T-helper 1 cell (primary cell): ENCODE measurements around the gene DLK1.

Source experiments
- DNase-seq, 5 donors: peaks; one replicate each; pipeline ENCODE4 v3.0.0-alpha.2; 2012 to 2020

The DLK1 gene

DNA sequence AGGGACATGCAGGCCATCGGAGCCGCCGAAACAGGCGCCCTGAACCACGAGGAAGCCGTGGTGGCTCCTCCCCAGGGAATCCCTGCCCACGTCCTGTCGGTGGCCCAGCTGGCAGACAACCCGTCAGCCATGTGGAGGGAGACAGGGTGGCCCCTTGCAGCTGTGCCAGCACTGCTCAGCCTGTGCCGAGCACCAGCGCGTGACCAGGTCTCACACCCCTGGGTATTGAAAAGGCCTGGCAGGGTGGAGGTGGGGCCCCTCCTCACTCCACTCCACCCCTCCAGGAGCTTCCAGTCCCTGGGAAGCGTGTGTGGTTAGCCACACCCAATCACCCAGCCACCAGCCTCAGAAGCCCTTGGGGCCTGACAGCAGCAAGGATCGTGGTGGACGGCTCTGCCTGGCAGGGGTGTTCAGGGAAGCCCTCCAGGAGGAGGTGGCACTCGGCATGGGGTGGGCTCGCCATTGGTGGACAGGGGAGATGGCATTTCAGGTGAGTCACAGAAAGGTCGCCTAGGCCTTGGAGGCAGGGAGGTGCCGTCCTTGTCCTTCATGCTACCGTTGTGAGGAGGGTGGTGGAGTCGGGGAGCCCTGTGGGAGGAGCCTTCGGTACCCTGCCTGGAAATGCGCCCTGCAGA, 12.3 kb upstream of the DLK1 start:
- DNase-seq = no peak

DNA sequence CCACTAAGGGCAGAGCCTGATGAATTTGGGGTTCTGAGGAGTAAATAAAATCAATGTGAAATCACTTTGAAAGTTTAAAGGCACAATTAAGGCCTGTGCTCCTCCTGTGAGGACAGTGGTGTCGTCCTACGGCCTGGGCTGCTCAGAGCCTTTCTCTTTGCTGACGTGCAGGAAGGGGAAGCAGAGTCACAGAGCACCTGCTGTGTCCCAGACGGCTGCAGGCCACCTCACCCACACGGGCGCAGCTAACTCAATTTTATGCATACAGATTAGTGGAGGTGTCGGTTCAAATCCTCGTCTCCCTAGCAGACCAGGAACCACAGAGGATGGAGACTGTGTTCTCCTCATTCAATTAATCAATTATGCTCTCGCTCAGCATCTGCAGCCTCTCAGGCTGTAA, 11.4 kb upstream of the DLK1 start:
- no peak for DNase-seq

DNA sequence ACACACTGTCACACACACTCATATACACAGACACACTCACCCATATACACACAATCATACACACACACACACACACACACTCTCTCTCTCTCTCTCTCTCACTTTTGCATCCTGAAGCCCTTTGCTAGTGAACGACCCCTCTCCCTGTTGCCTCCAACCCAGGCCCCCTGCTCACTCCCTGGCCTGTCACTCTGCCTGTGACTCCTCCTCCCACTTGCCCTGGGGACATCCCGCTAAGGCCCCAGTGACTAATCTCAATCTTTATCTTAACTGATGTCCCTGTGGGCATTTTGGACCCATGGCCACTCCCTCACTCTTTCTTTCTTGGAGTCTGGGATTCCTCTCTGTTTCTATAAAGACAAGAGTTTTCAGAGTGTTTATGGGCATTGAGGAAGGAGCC, 10.9 kb upstream of the DLK1 start:
- DNase-seq = no peak

DNA sequence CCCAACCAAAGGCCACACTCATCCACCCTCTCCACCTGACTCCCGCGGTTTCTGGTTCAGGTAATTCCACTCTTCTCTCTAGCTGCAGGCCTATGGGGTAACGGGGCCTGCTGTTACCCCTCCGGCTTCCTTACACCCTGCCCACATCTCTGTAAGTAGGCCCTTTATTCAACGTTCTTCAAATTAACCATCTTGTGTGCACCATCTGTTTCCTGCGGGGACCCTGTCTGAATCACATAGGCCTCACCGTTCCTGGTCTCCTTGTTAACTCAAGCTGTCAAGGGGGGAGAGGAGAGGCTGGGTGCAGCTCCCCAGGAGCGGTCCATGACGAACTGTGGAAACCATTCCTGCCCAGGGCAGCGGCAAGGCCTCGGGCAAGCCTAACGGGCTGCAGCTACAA, 9.3 kb upstream of the DLK1 start:
- DNase-seq = no peak

DNA sequence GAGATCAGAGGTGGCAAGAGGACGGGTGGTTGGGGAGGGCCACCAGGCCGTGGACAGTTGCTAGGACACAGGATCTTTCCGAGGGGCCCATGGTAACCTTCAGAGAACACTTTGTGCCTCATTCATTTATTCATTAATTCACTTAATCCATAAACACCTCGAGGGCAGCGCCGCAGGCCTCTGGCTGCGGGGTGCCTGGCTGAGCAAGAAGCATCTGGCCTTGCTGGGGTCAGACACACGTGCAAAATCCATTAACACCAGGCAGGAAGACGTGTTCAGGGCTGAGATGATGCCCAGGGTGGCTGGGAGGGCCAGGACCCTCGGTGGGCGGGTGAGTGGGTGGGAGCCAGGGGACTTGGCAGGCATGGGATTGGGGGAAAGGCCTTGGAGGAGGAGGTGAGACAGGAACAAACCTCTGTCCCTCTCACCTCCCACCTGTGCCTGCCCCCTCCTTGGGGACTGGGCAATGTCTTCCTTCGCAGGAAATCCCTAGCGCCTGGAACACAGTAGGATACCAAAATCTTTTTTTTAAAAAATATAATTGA, 6.6 kb upstream of the DLK1 start:
- DNase-seq = no peak

DNA sequence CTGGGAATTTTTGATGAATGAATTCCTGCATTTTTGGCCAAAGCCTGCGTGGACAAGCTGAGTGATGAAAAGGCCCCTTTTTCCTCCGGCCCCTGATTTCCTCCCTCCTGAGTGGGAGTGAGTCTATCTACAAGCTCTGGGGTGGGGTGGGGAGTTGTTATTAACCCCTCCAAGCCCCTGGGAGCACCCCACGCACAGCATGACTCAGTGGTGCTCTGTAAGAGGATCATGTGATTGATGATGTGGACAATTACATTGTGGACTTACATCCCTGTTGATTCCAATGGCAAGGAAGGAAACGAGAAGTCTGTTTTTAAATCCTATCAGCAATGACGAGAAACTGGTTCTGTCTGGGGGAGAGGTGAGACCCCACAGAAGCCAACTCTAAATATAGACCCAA, 5.1 kb upstream of the DLK1 start:
- no peak for DNase-seq

DNA sequence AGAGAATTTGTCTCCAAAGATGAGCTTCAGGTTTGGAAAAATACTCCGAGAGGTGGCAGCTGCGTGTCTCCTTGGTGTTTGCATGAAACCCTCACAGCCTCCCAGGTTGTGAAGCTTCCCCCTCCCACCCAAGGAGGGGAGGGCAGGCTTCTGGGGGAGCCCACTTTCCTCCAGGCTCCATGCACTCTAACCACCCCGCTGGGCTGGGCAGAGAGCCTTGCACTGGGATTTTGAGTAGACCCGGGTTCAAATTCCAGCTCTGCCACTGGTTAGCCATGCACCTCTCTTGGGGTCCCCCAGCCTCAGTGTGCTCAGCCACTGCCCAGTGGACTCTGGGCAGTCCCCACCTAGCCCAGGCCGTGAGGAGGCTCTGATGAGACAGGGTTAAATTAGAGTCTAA, 4.3 kb upstream of the DLK1 start:
- no peak for DNase-seq

DNA sequence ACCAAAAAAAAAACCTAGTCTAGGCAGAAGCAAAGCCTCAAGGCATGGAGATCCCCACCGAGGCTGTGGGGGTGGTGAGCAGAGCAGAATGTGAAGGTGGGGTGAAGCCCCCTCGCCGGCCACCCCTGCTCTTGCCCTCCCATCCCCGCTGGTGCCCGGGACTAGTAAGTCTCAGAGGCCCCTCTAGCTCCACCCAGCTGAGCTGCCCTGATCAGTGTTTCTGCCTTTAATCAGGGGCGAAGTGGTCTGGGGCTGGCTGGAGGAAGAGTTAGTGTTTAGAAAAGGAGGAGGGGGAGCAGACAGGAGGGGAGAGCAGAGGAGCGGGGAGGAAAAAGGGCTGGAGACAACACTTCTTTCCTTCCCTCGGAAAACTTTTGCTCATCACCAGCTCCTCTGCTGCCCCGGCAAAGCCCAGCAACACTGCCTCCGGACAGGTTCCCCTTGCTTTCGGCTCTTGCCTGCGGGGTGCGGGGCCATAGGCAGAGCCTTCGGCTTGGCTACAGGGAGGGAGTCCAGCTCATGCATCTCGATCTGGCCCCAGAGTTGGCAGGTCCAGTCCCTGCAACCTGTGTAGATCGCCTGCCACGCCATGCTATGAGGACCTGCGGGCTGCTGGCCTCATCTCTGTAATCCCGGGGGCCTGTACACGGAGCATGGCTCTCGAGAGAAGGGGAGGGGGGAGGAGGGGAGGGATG, 3.4 kb upstream of the DLK1 start:
- DNase-seq = no peak

DNA sequence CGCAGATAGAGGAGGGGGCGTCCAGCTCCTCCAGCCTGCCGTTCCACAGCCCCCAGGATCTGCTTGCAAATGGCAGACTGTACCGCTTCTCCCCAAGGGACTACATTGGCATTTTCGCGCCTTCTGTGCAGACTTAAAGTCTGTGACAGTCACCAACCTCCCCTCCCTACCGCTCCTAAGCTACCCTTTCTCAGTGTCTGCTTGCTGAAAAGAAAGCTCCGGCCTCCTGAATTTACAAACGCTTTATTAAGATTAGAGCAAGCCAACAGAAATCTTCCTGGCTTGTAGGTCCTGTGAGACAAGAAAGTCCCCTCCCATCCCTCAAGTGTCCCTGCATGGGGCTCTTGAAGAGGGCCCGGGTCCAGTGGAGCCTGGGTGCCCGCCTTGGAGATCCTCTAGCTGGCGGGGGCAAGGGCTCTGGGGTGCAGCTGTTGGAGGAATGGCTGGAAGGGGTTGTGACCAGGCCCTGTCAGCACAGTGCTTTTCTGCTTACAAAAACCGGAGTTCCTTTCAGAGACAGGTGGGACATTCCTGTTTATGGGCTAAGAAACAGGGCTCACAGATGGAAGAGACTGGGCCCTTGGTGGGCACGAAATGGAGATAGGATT, 2.8 kb upstream of the DLK1 start:
- DNase-seq = no peak

DNA sequence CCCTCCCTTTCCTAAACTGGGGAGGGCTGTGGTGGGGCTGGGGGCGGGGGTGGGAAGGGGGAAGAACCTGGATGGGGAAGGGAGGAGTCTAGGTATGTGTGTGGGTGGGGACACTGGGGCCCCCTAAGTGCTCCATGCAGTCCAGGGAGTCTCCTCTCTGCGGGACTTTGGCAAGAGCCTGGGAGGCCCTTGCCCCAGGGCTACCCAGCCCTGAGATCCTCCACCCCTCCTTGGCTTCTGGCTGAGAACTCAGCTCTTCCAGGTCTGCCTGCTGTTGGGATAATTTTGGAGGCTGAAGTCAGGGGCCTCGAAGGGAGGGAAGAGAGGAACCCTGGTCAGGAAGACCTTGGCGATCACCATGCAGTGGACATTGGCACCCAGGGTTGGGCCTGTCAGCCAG, 2.2 kb upstream of the DLK1 start:
- DNase-seq = no peak

DNA sequence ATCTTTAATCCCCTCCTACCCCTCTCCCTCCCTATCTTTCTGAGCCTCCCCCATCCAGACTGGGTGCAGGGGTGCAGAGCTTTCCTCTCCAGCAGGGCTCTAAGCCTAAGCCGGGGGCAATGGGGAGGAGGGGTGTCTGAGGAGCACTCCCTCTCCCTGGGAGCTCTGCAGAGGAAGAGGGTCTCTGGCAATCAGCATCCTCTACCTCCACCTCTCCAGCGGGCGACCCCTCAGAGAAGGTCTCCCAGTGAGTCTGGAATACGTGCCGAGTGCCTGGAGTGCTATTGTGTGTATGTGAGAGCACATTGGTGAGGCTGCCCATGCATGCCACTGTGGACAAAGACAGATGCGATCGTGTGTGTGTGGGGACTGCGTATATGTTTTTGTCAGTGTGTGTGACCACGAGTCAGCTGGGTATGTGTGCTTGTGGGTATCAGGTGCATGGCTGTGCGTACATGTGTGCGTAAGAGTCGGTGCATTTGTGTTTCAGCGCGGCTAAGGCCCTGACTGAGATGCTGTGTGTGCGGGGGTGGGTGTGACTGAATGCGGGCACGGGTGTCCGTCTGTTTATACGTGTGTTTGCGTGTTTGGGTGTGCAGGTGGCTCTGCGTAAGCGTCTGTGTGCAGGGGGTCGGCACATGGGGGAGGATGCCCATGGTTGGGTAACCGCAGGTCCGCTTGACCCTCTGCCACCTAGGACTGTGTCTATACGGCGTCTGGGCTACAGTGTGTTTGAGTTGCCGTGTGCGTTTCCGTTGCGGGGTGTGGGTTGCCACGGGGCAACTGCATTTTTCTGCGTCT, 905 bp upstream of the DLK1 start:
- DNase-seq = no peak

DNA sequence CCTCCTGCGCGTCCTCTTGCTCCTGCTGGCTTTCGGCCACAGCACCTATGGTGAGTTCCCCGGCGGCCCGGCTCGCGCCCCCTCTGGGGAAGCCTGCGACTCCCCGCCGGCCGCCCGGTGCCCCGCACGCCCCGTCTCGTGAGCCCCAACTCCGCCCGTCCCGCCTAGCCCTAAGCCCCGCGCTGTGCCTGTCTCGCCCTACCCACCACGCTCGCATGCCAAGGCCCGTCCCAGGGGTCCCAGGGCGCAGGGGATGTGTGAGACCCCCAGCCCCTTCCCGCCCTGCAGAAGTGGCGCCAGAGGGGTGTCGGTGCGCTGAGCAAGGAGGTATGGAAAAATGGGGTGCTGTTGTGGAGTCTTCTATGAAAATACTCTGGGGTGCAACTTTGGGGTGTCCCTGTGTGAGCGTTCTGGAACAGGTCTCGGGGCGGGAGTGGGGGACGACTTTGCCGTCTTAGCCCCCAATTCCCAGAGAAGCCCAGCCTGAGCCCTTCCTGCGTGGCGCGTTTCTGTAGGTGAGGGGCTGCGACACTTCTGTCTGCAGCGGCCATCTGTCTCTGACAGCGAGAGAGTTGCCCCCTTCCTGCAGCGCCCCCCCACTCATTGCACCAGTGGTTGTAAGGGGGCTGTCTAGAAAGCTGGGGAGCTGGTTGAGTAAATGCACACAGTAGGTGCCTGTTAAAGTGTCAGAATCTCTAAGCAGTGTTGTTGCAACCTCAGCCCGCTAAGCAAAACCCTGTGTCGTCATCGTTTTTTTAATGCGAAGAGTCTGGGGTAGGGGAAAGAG, 587 bp downstream of the DLK1 start:
- no peak for DNase-seq

DNA sequence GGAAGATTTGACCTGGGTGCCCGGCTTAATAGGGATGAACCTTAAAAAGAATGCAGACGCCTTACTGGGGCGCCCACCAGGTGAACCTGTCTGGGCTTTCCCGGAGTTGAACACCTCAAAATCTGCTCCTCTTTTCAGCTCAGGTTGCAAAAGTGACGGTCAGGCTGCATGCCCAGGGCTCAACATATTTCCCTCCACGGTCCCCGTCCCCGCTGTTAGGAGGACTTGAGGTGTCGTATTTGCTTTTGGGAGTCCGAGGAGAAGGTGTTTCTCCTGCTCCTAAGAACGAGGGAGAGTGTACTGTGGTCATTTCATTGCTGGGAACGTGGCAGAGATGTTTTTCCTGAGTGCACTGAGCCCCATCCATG, 1.2 kb downstream of the DLK1 start:
- DNase-seq = no peak

DNA sequence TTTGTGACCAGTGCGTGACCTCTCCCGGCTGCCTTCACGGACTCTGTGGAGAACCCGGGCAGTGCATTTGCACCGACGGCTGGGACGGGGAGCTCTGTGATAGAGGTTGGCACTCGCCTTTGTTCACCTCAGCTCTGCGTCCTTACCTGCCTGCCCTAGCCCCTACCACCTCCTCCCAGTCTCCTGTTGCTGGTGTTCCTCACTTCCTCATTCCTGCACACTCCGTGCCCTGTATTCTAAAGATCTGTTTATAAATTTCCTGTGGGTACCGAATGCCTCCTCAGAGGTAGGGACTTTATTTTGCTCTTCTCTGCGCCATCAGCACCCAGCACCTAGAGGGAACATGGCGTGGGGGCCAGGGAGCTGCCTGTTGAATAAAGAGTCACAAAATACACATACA, 2.3 kb downstream of the DLK1 start:
- DNase-seq = no peak

DNA sequence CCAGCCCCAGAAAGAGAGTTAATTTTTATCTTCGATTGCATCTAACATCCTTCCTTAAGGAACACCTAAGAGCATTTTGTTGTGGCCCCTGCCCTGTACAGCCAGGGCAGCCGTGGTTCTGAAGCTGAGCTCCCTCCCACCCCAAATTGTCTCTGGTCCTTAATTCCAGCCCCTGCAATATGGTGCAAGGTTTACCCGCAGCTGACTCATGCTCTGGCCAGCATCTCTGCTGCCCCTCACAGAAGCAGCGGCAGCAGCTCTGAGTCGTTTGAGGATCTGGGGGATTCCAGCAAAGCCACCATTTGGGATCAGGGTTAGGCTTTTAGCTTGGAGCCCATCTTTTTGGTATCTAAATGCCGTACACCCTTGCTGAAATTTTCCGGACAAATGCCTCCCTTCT, 3.3 kb downstream of the DLK1 start:
- no peak for DNase-seq

DNA sequence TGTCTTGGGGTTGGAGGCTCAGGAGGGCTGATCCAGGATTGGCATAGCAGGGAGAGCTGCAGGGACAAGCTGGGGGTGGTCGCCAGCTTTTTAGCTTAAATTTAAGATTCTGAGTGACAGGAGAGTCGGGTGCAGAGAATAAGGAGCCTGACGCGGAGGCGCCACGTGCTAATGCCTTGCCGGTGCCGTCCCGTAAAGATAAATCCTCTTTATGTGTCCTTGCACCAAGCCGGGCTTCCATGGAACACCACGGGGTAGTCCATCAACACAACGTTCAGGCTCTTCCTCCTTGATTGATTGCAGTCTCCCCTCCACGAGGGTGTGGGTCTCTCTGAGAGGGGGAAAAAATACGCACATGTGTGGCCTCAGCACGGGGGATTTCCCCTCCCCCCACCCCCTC, 3.9 kb downstream of the DLK1 start:
- DNase-seq = no peak

DNA sequence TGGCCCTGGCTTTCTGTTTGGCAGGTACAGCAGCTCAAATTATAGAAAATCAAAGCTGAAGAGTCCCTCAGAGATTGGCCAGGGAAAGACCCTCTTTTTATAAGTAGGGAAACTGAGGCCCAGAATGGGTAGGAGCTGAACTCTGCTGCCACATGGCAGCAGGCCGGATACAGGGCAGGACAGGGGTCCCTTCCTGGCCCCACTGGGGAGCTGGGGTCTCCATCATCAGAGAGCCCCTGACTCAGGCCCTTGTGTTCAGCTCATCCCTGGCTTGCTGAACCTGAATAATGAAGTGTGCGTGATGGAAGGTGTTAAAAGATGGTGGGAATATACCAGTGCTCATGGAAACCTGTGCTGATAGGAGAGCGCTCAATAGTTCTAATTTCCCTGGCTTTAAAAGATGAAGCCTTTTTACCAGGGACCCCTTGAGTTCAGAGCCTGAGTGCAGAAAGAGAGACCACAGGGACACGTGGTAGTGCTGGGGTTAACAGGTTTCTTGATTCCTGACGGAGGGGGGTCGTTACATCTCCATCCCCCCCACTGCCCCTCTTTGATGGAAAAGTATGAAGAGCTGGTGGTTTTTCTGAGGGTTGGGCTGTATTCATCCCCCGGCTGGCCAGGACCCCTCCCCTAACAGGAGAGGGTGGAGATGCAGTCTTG, 4.4 kb downstream of the DLK1 start:
- DNase-seq = no peak

DNA sequence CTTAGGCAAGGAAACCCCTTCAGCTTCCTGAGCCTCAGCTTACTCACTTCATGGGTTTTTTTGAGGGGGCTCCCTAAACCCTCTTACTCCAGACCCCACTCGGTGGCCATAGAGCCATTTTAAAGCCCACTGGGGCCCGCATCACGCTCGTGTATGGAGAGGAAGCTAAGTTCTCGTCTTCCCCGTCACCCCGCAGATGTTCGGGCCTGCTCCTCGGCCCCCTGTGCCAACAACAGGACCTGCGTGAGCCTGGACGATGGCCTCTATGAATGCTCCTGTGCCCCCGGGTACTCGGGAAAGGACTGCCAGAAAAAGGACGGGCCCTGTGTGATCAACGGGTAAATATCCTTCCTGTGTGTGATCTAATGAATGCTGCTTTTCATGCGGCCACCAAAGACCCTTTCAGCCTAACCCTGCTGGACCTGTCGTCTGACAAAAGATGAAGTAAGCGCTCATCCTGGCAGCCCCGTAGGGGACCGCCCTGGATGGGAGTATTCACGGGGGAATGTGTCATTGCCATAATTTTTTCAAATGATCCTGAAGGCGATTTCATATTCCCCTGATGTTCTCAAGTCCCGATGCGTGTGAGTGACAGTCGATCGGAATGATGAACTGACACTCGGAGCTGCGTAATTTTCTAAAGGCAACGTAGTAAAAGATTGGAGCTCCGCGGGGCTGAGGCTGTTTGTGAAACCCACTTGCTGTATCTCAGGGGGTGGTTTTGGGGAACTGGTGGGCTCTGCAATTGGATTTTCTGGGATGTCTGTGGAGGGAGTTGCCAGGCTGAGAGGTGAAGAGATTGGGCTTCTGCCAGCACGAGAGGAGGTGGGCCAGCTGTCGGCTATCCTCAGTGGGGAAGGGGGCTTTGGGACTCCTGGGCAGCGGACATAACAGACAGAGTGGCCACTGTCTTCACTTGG, 5.4 kb downstream of the DLK1 start:
- no peak for DNase-seq

DNA sequence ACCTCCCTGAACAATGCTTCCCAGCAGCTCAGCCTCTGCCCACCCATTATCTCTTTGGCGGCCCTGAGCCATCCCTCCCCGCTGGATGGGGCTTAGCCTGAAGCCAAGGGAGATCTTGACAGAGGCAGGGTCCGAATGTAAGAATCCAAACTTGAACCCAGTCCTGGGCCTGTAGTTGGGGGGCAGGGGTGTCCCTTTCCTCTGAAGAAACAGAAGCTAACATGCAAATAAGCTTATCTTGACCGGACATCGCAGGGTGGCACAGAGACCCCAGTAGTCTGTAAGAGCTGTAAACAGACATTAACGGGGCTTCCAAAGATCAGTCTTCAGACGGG, 6.0 kb downstream of the DLK1 start:
- no peak for DNase-seq

DNA sequence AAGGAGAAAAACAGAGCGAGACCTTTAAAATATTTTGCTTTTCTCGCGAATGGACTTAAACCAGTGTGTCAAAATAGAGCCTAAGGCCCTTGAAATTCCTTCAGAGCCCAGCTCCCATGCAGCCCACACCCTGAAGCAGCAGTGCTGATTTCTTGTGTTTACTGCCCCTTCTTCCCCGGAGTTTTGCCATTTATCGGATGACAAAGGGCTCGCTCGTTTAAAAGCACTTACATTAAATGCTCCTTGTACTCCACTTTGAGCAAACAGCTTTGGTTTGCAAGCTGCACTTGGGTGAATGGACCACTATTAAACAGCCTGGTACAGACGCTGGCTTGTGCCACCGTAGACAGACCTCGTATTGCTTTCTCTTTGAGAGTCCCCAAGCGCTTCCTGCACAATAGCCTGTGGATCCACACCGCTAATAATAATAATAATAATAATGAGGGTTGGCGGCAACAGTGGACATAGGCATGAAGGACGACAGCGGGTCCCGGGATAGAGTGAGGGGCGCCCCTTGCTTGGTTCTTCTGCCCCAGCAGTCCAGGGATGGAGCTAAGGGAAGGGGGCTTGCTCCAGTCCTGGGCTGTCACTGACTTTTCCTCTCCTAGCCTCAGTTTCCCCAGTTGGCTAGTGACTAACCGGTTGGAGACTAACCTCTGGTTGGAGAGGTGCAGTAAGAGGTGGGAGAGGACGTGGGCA, 6.6 kb downstream of the DLK1 start:
- no peak for DNase-seq
